M059J (cell line): ENCODE data around the gene GLB1L2. TPM values are rescaled to one million over a fixed set of nuclear protein-coding genes. Genes with fewer than 3 reads are reported as not detected.

ENCODE experiments used
- DNase-seq: peaks from one replicate; pipeline ENCODE4 v3.0.0-alpha.2; 2012; ENCODE audit warnings: low read depth
- total RNA-seq: library from RNA; depleted of rRNA; stranded (reverse); fragments of >200 nt; shearing (Covaris generic); gene quantifications from 2 replicates; pipeline ENCODE4 v1.2.3, GENCODE V29; 2014

Gene GLB1L2
- total RNA-seq, 1 experiment from 2014 or later = not detected

DNA sequence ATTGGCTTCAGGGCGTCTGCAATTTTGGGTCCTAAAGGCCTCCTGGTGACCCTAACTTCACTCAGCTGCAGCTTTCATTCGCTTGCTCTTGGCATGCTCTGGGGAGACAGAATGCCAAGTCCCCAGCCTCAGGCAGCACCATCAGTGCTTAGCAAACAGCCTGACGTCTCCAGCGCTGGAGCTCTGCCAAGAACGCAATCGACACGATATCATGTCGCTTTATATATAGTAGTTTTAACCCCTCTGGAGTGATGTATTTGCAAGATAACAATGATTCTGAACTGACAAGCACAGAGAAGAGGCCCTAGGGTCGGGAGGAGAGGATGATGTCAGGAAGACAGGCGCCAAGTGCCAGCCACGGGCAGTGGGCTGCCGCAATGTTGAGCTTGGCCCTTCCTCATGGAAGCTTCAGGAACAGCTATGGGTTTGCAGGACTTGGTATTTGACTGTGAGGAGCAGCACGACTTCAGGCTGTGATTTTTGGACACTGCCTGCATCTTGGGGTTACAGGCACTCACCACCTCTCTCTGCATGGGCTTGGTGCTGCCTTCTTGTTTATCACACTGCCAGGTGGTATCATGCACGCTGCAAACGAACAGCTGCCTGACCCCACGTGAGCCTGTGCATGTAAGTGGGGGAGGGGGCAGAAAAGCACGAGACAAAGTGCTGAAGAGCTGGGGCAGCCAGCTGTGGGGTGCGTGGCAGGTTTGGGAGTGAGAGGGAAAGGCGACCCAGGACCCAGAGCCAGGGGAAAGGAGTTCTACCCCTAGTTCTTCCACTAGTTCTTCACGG, 54.2 kb downstream of the GLB1L2 start:
- no peak for DNase-seq

GRCh38 chr11:134386945-134387344, 55.2 kb downstream of the GLB1L2 start:
- DNase-seq = no peak

GRCh38 chr11:134387501-134387900, 55.7 kb downstream of the GLB1L2 start:
- DNase-seq = no peak

DNA sequence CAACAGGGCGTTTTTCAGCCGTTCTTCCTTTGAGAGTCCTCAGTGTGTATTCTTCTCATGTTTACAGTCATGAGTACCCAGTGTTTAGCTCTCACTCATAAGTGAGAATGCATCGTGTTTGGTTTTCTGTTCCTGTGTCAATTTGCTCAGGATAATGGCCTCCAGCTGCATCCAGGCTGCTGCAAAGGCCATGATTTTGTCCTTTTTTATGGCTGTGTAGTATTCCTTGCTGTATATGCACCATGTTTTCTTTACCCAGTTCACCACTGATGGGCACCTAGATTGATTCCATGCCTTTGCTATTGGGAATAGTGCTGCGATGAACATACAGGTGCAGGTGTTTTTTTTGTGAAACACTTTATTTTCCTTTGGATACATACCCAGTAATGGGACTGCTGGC, 56.8 kb downstream of the GLB1L2 start:
- no peak for DNase-seq

GRCh38 chr11:134389464-134390180, 57.8 kb downstream of the GLB1L2 start:
- DNase-seq = no peak

GRCh38 chr11:134390706-134391569, 59.1 kb downstream of the GLB1L2 start:
- DNase-seq = no peak

DNA sequence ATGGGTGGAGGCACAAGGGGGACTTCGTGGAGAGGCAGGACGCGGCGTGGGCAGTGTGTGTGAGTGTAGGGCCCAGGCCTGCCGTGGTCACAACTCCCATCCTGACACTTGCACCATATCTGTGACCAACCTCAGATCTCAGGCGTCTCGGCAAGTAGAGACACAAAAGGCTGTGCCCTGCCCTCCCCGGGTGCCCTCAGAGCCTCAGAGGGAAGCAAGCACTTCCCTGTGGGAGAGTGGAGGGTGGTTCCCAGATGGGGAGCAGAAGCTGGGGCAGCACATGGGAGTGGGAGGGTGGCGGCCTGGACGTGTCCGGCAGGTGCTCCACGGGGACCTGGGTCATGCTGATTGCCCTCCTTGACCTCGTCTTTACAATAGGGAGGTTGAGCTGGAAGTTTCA, 59.9 kb downstream of the GLB1L2 start:
- no peak for DNase-seq

DNA sequence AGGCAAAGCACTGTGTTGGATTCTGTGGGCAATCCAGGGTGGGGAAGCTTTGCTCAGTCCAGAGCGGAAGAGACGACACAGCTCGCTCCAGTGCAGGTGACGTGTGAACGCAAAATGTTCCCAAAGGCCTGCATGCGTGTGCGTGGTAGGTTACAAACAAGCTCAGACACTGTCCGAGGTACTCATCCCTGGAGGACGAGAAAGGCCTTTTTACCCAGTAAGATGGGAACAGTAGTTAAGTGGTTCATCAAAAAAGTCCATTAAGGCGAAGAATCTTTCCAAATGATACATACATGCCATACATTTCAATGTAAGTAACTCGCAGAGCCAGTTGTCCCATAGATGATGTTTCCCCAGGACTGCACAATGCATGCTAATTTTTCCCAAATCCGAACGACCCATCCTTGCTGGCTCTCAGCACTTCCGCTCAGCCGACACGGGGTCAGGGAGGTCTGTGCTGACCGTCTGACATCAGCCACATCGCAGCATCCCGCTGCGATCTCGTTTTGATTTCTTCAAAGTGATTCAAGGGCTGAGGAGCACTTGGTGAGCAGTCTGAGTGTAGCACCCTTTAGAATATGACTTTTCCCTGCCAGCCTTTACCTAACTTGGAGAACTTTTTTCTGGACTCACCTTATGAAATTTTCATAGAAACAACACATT, 61.3 kb downstream of the GLB1L2 start:
- no peak for DNase-seq

DNA sequence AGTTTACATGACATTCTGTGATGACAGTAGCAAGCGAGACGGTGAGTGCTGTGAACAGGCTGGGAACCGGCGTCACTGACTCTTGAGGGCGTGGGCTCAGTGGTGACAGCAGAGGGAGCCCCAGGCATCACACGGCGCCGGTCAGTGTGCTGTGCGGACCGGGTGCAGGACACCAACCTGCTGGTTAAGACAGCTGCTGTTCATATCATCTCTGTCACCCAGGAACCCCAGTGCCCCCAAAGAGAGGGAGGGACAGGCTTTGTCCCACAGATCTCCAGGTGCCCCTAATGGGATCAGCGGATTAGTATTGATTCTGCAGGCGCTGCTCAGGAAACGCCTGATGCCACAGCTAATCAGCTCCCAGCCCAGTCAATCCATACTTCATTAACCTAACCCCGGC, 61.9 kb downstream of the GLB1L2 start:
- peak; percentile 10 for DNase-seq

DNA sequence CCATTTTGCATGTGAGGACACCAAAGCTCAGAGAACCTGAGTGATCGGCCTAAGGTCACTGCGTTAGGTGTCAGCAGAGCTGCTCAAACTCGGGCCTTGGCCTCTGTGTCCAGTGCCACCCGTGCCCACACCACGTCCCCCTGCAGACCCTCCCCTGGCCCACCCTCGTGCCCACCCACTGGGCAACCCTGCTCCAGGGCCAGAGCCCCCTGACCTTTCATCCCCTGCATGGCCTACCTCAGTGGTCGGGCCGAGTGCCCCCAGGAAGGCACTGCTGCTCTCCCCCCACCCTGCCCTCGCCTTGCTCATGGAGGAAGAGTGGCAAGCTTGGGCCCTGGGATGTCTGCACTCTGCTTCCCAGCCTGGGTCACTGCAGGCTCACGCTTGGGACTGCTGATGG, 62.5 kb downstream of the GLB1L2 start:
- no peak for DNase-seq

DNA sequence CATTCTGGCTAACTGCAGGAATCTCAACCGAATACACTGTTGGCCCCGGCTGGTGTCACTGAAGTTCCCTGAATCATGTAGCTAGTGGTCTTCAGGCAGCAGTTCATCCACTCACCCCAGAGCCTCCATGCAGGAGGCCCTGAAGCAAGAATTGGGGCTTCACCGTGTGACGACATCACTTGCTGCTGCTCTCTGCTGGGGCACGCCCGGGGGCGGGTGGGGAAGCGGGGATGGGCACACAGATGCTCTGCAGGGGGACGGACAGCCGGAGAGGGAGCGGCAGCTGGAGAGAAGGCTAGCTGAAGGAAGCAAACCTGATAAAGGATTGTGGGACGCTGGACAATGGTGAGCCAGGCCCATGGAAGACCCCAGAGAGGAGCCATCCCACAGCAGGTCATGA, 63.2 kb downstream of the GLB1L2 start:
- DNase-seq = no peak

DNA sequence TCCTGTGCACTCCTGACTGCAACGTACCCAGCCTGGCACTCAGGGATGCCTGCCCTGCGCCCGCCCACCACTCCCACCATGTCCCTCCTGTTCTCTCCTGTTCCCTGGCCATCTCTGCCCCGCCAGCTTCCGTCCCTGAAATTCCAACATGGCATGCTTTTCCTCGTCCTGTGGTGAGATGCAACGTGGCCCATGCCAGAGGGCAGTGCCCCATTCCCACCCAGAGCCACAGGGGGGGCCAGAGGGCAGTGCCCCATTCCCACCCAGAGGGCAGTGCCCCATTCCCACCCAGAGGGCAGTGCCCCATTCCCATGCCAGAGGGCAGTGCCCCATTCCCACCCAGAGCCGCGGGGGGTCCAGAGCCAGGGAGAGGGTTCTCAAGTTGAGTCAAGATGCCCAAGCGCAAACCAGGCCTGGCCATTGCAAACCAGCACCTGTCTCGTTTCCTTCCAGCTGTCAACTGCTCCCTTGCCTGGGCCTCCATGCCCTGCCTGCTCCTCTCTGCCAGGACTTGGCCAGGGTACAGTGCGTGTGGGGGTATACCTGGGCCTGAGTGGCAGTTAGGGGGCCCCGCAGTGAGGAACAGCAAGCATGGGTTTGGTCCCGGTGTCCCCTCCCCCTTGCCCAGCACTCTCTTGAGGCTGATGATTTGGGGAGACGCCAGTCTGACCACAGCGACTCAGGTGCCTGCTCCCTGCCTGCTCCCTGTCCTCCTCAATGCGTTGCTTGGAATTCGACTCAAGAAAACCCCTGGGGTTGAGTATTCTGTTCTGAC, 65.7 kb downstream of the GLB1L2 start:
- no peak for DNase-seq

DNA sequence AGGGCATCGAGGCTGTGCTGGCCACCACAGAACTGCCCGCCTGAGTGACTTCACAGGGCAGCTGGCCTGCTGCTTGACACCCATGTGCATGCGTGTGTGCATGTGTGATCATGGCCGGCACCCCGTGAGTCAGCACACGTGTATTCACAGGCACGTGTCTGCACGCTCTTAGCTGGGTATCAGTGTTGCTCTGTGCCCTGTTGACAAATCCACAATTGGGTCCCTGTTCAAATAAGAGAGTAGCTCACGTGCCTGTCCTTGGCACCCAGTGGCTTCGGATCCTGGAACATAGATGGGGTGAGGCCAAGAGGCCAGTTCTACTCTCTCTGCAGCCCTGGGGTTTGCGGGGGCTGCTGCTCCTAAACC, 66.3 kb downstream of the GLB1L2 start:
- no peak for DNase-seq

GRCh38 chr11:134398644-134399292, 67.0 kb downstream of the GLB1L2 start:
- DNase-seq = no peak

GRCh38 chr11:134399293-134399654, 67.5 kb downstream of the GLB1L2 start:
- DNase-seq = no peak

- DNase-seq = no peak
These were observed 68.2 kb downstream of the GLB1L2 start for GRCh38 chr11:134399996-134400395.

DNA sequence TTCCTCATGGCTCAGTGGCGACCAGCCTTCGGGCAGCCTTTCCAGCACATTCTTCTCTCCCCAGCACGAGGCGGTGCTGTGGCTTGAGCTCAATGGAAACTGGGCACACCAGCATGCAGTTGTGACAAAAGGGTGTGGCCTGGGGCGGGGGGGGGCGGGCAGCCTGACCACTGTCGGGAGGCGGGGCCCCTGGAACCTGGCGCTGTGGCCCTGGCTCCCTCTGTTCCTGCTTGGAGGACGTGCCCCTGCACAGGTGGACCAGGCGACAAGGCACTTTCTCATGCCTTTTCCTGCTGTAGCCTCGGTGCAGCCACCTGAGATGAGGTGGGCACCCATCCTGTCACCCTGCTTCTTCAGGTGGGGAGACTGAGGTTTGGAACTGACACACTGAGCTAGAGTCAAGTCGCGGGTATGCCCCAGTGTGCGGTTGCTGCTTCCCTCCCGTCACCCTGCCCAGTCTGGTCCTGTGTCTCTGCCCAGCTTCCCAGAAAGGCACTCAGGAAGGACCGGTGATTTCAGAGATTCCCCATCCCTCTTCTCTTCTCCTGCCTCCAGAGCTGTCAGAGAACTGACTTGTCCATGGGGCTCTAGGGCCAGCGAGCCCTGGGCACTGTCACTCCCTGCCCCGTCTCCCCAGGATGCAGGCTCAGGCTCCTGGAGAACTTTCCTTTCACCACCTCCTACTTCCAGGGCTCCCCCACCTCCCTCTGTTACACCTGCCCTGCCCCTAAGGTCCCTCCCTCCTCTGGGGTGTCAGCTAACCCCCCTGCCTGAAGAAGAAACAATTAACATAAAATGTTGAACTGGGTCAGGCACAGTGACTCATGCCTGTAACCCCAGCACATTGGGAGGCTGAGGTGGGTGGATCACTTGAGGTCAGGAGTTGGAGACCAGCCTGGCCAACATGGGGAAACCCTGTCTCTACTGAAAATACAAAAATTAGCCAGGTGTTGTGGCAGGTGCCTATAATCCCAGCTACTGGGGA, 70.3 kb downstream of the GLB1L2 start:
- DNase-seq = no peak

- DNase-seq = no peak
These were observed 71.1 kb downstream of the GLB1L2 start for GRCh38 chr11:134402910-134403309.

DNA sequence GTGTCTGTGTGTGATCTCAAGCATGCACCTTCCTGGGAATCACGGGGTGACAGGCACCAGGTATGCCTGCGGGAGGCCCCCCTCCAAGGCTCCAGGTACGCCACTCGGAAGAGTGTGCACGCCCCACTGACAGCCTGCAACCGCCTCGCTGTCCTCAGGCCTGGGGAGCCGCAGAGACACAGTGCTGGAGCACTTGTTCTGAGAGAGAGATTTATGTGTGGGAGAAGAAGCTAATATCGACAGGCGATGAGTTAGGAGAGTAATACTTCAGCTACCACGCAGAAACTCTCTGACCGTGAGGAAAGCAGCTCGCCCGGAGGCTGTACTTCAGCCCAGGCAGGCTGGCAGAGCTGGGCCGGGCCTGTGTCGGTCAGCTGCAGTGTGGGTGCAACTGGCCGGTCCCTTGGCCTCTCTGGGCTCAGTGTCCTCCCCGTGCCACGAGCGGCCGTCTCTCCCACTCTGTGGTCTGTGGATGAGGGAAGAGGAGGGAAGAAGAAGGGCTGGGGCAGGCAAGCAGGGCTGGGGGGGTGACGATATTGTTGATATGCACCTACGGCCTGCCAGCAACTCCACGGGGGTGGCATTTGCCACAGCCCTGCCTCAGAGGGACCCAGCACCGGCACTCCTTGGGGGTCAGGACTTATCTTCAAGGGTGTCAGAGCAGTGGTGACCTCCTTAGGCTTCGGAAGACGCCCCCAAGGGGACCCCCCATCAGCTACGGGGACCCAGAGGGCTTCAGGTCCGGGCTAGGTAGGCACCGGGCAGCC, 73.0 kb downstream of the GLB1L2 start:
- no peak for DNase-seq
